ENCODE measurements around the gene SYK.

DNA sequence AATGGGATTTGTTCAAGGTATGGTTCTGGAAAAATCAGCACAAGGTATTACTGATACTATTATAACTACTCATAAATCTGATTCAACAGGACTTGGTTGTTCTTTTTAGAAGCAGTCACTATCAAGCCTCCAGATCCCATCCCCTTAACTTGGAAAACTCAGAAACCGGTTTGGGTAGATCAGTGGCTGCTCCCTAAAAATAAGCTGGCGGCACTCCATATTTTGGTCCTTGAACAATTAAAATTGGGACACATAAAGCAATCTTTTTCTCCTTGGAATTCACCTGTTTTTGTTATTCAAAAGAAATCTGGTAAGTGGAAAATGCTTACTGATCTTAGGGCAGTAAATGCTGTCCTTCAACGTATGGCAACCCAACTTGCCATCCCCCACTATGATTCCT lies 104.2 kb downstream of the SYK start:
- TF ChIP-seq FOXK2 (IDR thresholded peaks at IDR 0.05) (no peak), BHLHE40 (IDR thresholded peaks at IDR 0.05; ENCODE audit: borderline replicate concordance) (no peak), ARNT (IDR thresholded peaks at IDR 0.05) (no peak), NFRKB (IDR thresholded peaks at IDR 0.05) (no peak), LEF1 (IDR thresholded peaks at IDR 0.05; ENCODE audit: borderline replicate concordance) (no peak), ELF4 (IDR thresholded peaks at IDR 0.05) (no peak), HDGF (IDR thresholded peaks at IDR 0.05; ENCODE audit: borderline replicate concordance) (no peak), FOXM1 (IDR thresholded peaks at IDR 0.05; ENCODE audit: borderline replicate concordance) (no peak)
- TF ChIP-seq, protein P1, sequence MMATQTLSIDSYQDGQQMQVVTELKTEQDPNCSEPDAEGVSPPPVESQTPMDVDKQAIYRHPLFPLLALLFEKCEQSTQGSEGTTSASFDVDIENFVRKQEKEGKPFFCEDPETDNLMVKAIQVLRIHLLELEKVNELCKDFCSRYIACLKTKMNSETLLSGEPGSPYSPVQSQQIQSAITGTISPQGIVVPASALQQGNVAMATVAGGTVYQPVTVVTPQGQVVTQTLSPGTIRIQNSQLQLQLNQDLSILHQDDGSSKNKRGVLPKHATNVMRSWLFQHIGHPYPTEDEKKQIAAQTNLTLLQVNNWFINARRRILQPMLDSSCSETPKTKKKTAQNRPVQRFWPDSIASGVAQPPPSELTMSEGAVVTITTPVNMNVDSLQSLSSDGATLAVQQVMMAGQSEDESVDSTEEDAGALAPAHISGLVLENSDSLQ (IDR thresholded peaks at IDR 0.05), result no peak

Data from HEK293T (cell line).